ENCODE data around the gene EFHD1. TPM values are rescaled to one million over a fixed set of nuclear protein-coding genes. Genes with fewer than 3 reads are reported as not detected.
A peak's percentile ranks its signal among the peaks of the same experiment; 100 is the strongest.

The EFHD1 gene
- total RNA-seq, 1 experiment from 2014 or later, result 73.5 TPM

GRCh38 chr2:232588031-232588430 lies 45.4 kb upstream of the EFHD1 start:
- Histone ChIP-seq H3K4me1 (ENCODE audit: control insufficient read depth, insufficient read depth, low read length) (peaks cover 6% of the 10 kb centered on the region), H3K27ac (ENCODE audit: low read length) (no peak overlapping the region), H3K36me3 (ENCODE audit: control insufficient read depth, insufficient read depth, low read length) (no peaks in the 10 kb centered on the region), H3K4me3 (ENCODE audit: low read depth in 2 of 2, low read length in 2 of 2) (no peak overlapping the region), H3K27me3 (ENCODE audit: control insufficient read depth, insufficient read depth, low read length) (no peaks in the 10 kb centered on the region), H3K9me3 (ENCODE audit: control insufficient read depth, insufficient read depth, low read depth, low read length) (no peaks in the 10 kb centered on the region)
- in situ Hi-C loops (cut with HindIII; ENCODE audit: low pct_unique_long_range_greater_than_20kb, low sequenced_read_pairs) (no loop called here), intact Hi-C loops (cut with micrococcal nuclease; ENCODE audit: unreplicated experiment) (no loop called here)
- DNase-seq (ENCODE audit: low read depth, low spot score), result no peak
- no TSS peak for BruUV-seq (replicated peaks)
- no peak for TF ChIP-seq TCF7L2 (IDR thresholded peaks at IDR 0.05; ENCODE audit: low read depth, low read length)
- TF ChIP-seq CTCF (IDR thresholded peaks at IDR 0.05), result no peak
- TF ChIP-seq REST (IDR thresholded peaks at IDR 0.05; ENCODE audit: insufficient read depth in 1 of 2, low read depth in 2 of 2, low read length in 1 of 2), result no peak
- TF ChIP-seq SIN3A (IDR thresholded peaks at IDR 0.05; ENCODE audit: borderline replicate concordance, insufficient read depth, low read depth, low read length), result no peak
- TF ChIP-seq POLR2AphosphoS5 (IDR thresholded peaks at IDR 0.05; ENCODE audit: low read depth, low read length), result no peak
- no peak for ATAC-seq
- ChIA-PET CTCF (no interaction called here), POLR2A (no interaction called here)

- DNase-seq (ENCODE audit: low read depth, low spot score) (no peak), ATAC-seq (peak; percentile 54)
- no peaks in the 10 kb centered on the region for H3K9me3 ChIP-seq (ENCODE audit: control insufficient read depth, insufficient read depth, low read depth, low read length)
- in situ Hi-C loops (cut with HindIII; ENCODE audit: low pct_unique_long_range_greater_than_20kb, low sequenced_read_pairs) (no loop called here), intact Hi-C loops (cut with micrococcal nuclease; ENCODE audit: unreplicated experiment) (no loop called here)
- H3K27ac ChIP-seq (ENCODE audit: low read length), result no peak overlapping the region
- peaks cover 9% of the 10 kb centered on the region for H3K4me1 ChIP-seq (ENCODE audit: control insufficient read depth, insufficient read depth, low read length)
- no peaks in the 10 kb centered on the region for H3K27me3 ChIP-seq (ENCODE audit: control insufficient read depth, insufficient read depth, low read length)
- TF ChIP-seq CTCF (IDR thresholded peaks at IDR 0.05) (no peak), POLR2AphosphoS5 (IDR thresholded peaks at IDR 0.05; ENCODE audit: low read depth, low read length) (no peak), SIN3A (IDR thresholded peaks at IDR 0.05; ENCODE audit: borderline replicate concordance, insufficient read depth, low read depth, low read length) (no peak), TCF7L2 (IDR thresholded peaks at IDR 0.05; ENCODE audit: low read depth, low read length) (no peak), REST (IDR thresholded peaks at IDR 0.05; ENCODE audit: insufficient read depth in 1 of 2, low read depth in 2 of 2, low read length in 1 of 2) (no peak)
- ChIA-PET CTCF (no interaction called here), POLR2A (no interaction called here)
- BruUV-seq (replicated peaks), result no TSS peak
- H3K36me3 ChIP-seq (ENCODE audit: control insufficient read depth, insufficient read depth, low read length), result no peaks in the 10 kb centered on the region
- H3K4me3 ChIP-seq (ENCODE audit: low read depth in 2 of 2, low read length in 2 of 2), result no peak overlapping the region
Observed at GRCh38 chr2:232588680-232589585, 44.5 kb upstream of the EFHD1 start.

All from Panc1 (cell line).